IMR-90 (cell line): ENCODE measurements around the gene ITGAL. TPM values are rescaled to one million over a fixed set of nuclear protein-coding genes. Genes with fewer than 3 reads are reported as not detected.
"Not testable (repeated sequence)": the region's sequence is repeated elsewhere in the genome, so short reads cannot be mapped to it uniquely, and the experiment has no call there.

Source experiments
- ATAC-seq: fragments of 200-7000 bp; cut with Tn5 transposase; 2 replicates; pipeline ENCODE4 v1.9.1; 2020; ENCODE audit warnings: low read depth, mild to moderate bottlenecking, moderate library complexity
- BruUV-seq: library from RNA; stranded (reverse); fragments of 400-500 nt; replicated peaks from 2 replicates; lab custom pipeline; 2021; lab: Mats Ljungman, UMichigan
- CTCF ChIA-PET: fragments of 300-600 bp; formaldehyde crosslinking; extraction: SDS; loops from one replicate; lab custom pipeline; 2021; ENCODE audit warnings: antibody characterized with exemption; lab: Yijun Ruan, JAX
- POLR2A ChIA-PET: fragments of 300-600 bp; sonication (Branson Sonifier 250); formaldehyde crosslinking; loops from one replicate; lab custom pipeline; 2022; ENCODE audit warnings: antibody characterized with exemption; ENCODE audit not compliant: unreplicated experiment; lab: Charles Lee
- DNase-seq: peaks from one replicate; pipeline ENCODE4 v3.0.0; 2013
- H2AFZ ChIP-seq: replicated peaks from 2 replicates; pipeline ENCODE3; 2013; ENCODE audit warnings: low read length, mild to moderate bottlenecking; ENCODE audit not compliant: poor library complexity
- H2AK5ac ChIP-seq: 2 replicates; pipeline ENCODE4 v1.6.1; 2013; ENCODE audit warnings: low read depth, low read length, inconsistent platforms
- H2AK9ac ChIP-seq: replicated peaks from 2 replicates; pipeline ENCODE3; 2013; ENCODE audit warnings: mild to moderate bottlenecking, low read depth, low read length, moderate library complexity; ENCODE audit not compliant: poor library complexity
- H2BK120ac ChIP-seq: 2 replicates; pipeline ENCODE4 v1.6.1; 2013; ENCODE audit warnings: low read depth, low read length, inconsistent platforms
- H2BK15ac ChIP-seq: 3 replicates; pipeline ENCODE4 v1.6.1; 2013; ENCODE audit warnings: low read depth, low read length, inconsistent platforms
- H2BK20ac ChIP-seq: 2 replicates; pipeline ENCODE4 v1.6.1; 2013; ENCODE audit warnings: low read depth, mild to moderate bottlenecking, inconsistent platforms, low read length, moderate library complexity
- H2BK5ac ChIP-seq: 2 replicates; pipeline ENCODE4 v1.6.1; 2013; ENCODE audit warnings: mild to moderate bottlenecking, low read depth, low read length, inconsistent platforms; ENCODE audit not compliant: poor library complexity, severe bottlenecking
- H3K14ac ChIP-seq: replicated peaks from 2 replicates; pipeline ENCODE4 v1.6.1; 2013; ENCODE audit warnings: low read depth, low read length, inconsistent platforms
- H3K18ac ChIP-seq: 2 replicates; pipeline ENCODE4 v1.6.1; 2013; ENCODE audit warnings: low read depth, low read length, control low read depth
- H3K23ac ChIP-seq: 2 replicates; pipeline ENCODE4 v1.6.1; 2013; ENCODE audit warnings: low read depth, low read length, inconsistent platforms
- H3K27ac ChIP-seq: 2 replicates; pipeline ENCODE4 v1.5.1; 2013; ENCODE audit warnings: mild to moderate bottlenecking, control low read depth, low read length; ENCODE audit not compliant: insufficient read depth
- H3K27me3 ChIP-seq: 2 replicates; pipeline ENCODE4 v1.6.1; 2013; ENCODE audit warnings: low read length; ENCODE audit not compliant: control insufficient read depth, insufficient read depth
- H3K36me3 ChIP-seq: 2 replicates; pipeline ENCODE4 v1.6.1; 2013; ENCODE audit warnings: low read length, mixed read lengths; ENCODE audit not compliant: control insufficient read depth, insufficient read depth
- H3K4ac ChIP-seq: 2 replicates; pipeline ENCODE4 v1.6.1; 2013; ENCODE audit warnings: low read depth, low read length, inconsistent platforms
- H3K4me1 ChIP-seq: 2 replicates; pipeline ENCODE4 v1.6.1; 2013; ENCODE audit warnings: low read length, mixed read lengths; ENCODE audit not compliant: control insufficient read depth, insufficient read depth
- H3K4me2 ChIP-seq: 2 replicates; pipeline ENCODE4 v1.6.1; 2013; ENCODE audit warnings: low read depth, mild to moderate bottlenecking, control low read depth, low read length, moderate library complexity
- H3K4me3 ChIP-seq: 2 replicates; pipeline ENCODE4 v1.5.1; 2013; ENCODE audit warnings: low read depth, mild to moderate bottlenecking, control low read depth, low read length, moderate library complexity; ENCODE audit not compliant: insufficient read depth
- H3K56ac ChIP-seq: 2 replicates; pipeline ENCODE4 v1.6.1; 2013; ENCODE audit warnings: low read length, inconsistent platforms; ENCODE audit not compliant: insufficient read depth; ENCODE audit errors: extremely low read depth
- H3K79me1 ChIP-seq, 2 experiments: 2 replicates each; pipeline ENCODE4 v1.6.1; 2013; ENCODE audit warnings: low read length in 2 of 2, inconsistent platforms in 1 of 2, low read depth in 1 of 2
- H3K9ac ChIP-seq: 2 replicates; pipeline ENCODE4 v1.6.1; 2013; ENCODE audit warnings: low read depth, low read length, control low read depth
- H3K9me1 ChIP-seq: 2 replicates; pipeline ENCODE4 v1.6.1; 2013; ENCODE audit warnings: low read length, inconsistent platforms; ENCODE audit not compliant: insufficient read depth
- H3K9me3 ChIP-seq: 2 replicates; pipeline ENCODE4 v1.6.1; 2013; ENCODE audit warnings: low read length; ENCODE audit not compliant: control insufficient read depth, insufficient read depth
- H4K20me1 ChIP-seq: 2 replicates; pipeline ENCODE4 v1.6.1; 2013; ENCODE audit warnings: low read length, inconsistent platforms; ENCODE audit not compliant: insufficient read depth
- H4K5ac ChIP-seq: 2 replicates; pipeline ENCODE4 v1.6.1; 2013; ENCODE audit warnings: mild to moderate bottlenecking, low read depth, low read length, control low read depth
- H4K8ac ChIP-seq, 2 experiments: 2 replicates each; pipeline ENCODE4 v1.6.1; 2013; ENCODE audit warnings: low read depth in 2 of 2, low read length in 2 of 2, control low read depth in 1 of 2, inconsistent platforms in 1 of 2
- H4K91ac ChIP-seq: 2 replicates; pipeline ENCODE4 v1.6.1; 2013; ENCODE audit warnings: low read depth, low read length, inconsistent platforms; ENCODE audit not compliant: insufficient read depth
- MAFK ChIP-seq: IDR thresholded peaks from 2 replicates; pipeline ENCODE4 v1.6.1; 2012; ENCODE audit warnings: low read depth, low read length, improper control_type of control experiment
- RAD21 ChIP-seq: IDR thresholded peaks from 2 replicates; pipeline ENCODE4 v1.6.1; 2012; ENCODE audit warnings: low read length, improper control_type of control experiment
- WGBS, 2 experiments: methylation state at CpG; one replicate each; pipeline versions ENCODE4 v1.1.5 to v1.1.7; 2013; ENCODE audit warnings: missing lambda C conversion rate in 2 of 2; ENCODE audit not compliant: insufficient read length in 1 of 2; ENCODE audit errors: extremely low coverage in 2 of 2; 5-methylcytosine and 5-hydroxymethylcytosine counted together
- dilution Hi-C: fragments of 300-500 bp; cut with HindIII; formaldehyde crosslinking; loops from one replicate; pipeline ENCODE4 v1.14.3; 2018; ENCODE audit warnings: low sequenced_read_pairs; ENCODE audit not compliant: unreplicated experiment
- in situ Hi-C: fragments of 300-500 bp; cut with MboI; formaldehyde crosslinking; loops from 3 replicates; pipeline ENCODE4 v1.14.3; 2019; ENCODE audit warnings: low sequenced_read_pairs, inconsistent platforms, mixed read lengths
- intact Hi-C: fragments of 100-400 bp; cut with micrococcal nuclease; formaldehyde crosslinking; loops from 2 replicates; pipeline ENCODE4 v1.10.0; 2022
- polyA plus RNA-seq, 3 experiments: library from polyadenylated mRNA; depleted of rRNA; stranded (reverse); fragments of >200 nt; gene quantifications; 2 replicates each; pipeline ENCODE4 v1.2.3, GENCODE V29; 2012; ENCODE audit warnings: low replicate concordance in 1 of 3
- total RNA-seq: library from RNA; depleted of rRNA; stranded (reverse); fragments of >200 nt; gene quantifications from 2 replicates; pipeline ENCODE4 v1.2.3, GENCODE V29; 2012

Gene ITGAL
- total and polyA plus RNA-seq, 2 of the 4 experiments (the other 2 are of a cell fraction): not detected

- no peak for TF ChIP-seq MAFK
- TF ChIP-seq RAD21: no peak
Measured at GRCh38 chr16:30459456-30459855, 13.1 kb upstream of the ITGAL start (continued).

- H3K36me3 ChIP-seq, in situ Hi-C loops, H4K20me1 ChIP-seq, H2AFZ ChIP-seq, H3K4me3 ChIP-seq, H2BK5ac ChIP-seq, H3K14ac ChIP-seq, H3K9me3 ChIP-seq, H4K8ac ChIP-seq, intact Hi-C loops, H3K56ac ChIP-seq, H3K4ac ChIP-seq, H3K4me2 ChIP-seq, H3K9ac ChIP-seq, H3K18ac ChIP-seq, H3K23ac ChIP-seq, BruUV-seq, H2BK120ac ChIP-seq, H3K79me1 ChIP-seq, H4K91ac ChIP-seq, H2BK15ac ChIP-seq, H3K9me1 ChIP-seq, H2AK9ac ChIP-seq, H2AK5ac ChIP-seq, H3K27ac ChIP-seq, H3K4me1 ChIP-seq, dilution Hi-C loops, POLR2A ChIA-PET, ATAC-seq, H2BK20ac ChIP-seq, H4K5ac ChIP-seq, DNase-seq: not testable (repeated sequence)
- CTCF ChIA-PET: interaction anchor here (0.6 kb wide), 1 partner anchor 8 kb away, joined by 4 read pairs; no protein-coding TSS in a partner anchor
- peaks cover 10% of the 10 kb centered on the region for H3K27me3 ChIP-seq
- WGBS, 2 experiments: 40% methylated on average over 2 of the region's 5 CpGs; no CpG with 5 or more reads in 1 of the 2 experiments
Measured at GRCh38 chr16:30461426-30461825, 11.1 kb upstream of the ITGAL start.
